Tibial nerve (tissue), 4 donors: Measurements from ENCODE around the gene ECPAS.
"Not testable (repeated sequence)": the region's sequence is repeated elsewhere in the genome, so short reads cannot be mapped to it uniquely, and the experiment has no call there.

Experiments used
- CTCF ChIP-seq, 5 experiments: fragments of 200-600 bp in 3 of 5; fragments of 450-650 bp in 2 of 5; sonication (generic) in 3 of 5; IDR thresholded peaks; one replicate each; pipeline ENCODE4 v1.5.1; 2016 to 2019; ENCODE audit warnings: antibody characterized with exemption in 5 of 5, mild to moderate bottlenecking in 3 of 5, moderate library complexity in 2 of 5
- EP300 ChIP-seq, 2 donors: sonication (generic); formaldehyde crosslinking; IDR thresholded peaks; one replicate each; pipeline ENCODE4 v1.6.1; 2017; ENCODE audit warnings: antibody characterized with exemption in 2 of 2, mild to moderate bottlenecking in 1 of 2
- POLR2A ChIP-seq, 2 donors: fragments of 450-650 bp; IDR thresholded peaks; one replicate each; pipeline ENCODE4 v1.6.1; 2017; ENCODE audit warnings: antibody characterized with exemption in 2 of 2, mild to moderate bottlenecking in 2 of 2, moderate library complexity in 2 of 2

DNA sequence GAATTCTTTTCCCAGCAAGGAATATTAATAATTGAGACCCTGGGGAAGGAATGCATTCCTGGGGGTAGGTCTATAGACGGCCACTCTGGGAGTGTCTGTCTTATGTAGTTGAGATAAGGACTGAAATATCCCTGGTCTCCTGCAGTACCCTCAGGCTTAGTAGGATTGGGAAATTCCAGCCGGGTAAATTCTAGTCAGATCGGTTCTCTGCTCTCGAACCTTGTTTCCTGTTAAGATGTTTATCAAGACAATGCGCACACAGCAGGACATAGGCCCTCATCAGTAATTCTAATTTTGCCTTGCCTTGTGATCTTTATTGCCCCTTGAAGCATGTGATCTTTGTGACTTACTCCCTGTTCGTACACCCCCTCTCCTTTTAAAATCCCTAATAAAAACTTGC lies 27.4 kb upstream of the ECPAS start:
- not testable (repeated sequence) for TF ChIP-seq CTCF, EP300, POLR2A (IDR thresholded peaks at IDR 0.05)
